ENCODE measurements around the gene PIEZO1.

Gene PIEZO1

DNA sequence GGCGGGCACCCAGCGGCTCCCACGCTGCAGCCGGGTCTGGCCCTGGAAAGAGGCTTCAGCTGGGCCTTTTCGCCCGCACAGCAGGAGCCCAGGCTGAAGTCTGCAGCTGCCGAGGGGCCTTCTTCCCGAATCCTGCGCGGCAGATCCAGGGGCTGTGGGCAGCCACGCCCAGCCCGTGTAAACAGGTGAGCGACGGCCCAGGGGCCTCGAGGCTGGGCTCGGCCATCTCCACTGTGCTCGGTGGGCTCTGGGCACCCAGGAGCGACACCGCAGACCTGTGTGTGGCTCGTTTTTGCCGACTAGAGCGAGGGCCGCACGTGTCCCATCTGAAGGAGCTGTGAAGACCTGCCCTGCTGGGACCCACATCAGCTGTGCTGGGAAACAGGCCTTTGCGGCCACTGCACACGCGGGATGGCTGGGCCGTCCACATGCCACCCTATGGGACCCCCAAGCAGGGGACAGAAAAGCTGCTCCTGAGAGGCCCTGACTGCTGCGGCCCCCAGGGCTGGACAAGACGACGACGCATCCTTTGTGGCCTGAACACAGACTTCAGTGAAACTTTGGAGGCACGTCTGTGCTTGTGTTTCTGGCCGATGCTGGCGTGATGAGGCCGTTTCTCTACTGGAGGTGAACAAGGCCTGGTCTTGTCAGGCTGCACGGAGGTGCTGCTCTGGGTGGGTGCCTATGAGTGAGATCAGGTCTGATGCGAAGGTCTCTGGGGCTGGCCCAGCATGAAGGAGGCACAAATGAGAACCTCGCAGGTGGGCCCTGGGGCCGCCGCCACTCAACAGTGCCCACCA, 31.9 kb upstream of the PIEZO1 start:
- no peak for DNase-seq

DNA sequence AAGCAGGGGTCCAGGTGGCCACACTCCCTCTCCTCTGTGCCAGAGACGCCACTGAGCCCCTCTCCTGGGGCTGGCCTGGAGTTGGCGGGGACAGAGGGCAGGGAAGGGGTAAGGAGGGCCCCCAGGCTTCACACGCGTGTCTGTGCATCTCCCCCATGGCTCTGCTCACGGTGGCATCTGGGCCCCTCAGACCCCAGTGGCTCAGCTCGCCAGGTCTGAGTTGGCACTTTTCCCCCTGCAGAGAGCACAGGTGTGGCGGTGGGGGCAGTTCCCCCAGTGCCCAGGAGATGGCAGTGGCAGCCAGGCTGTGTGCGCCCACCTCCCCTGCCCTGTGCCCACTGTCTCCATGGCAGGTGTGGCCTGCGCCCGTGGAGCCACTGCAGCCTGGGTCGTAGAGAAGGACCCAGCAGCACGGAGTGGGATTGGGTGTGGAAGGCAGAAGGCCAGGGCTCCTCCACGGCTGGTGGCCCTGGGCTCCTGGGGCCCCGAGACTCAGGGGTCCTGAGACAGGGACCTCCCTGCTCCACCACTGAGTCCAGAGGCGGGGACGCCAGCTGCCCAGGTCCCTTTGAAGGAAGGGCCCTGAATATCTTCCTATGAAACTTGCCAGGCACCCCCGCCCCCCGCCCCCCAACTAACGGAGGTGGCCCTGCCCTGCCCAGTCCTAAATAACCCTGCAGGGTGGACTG, 31.0 kb upstream of the PIEZO1 start:
- no peak for DNase-seq

DNA sequence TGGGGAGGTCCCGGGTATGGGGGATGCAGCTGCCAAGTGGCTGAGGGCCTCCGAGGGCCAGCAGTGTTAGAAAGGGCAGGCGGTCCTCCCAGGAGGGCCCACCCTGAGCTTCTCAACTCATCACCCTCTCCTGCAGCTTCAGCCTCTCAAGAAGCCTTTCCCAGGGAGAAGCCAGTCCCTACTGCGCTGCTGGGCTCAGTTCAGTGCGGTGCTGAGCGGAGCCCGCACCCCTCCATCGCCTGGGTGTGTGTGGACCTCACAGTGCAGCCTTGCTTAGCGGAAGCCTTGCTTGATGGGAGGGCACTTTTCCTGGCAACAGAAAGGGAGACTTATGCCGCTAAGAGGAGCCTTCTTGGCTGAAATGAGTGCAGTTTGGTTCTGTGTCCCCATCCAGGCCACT, 30.2 kb upstream of the PIEZO1 start:
- DNase-seq: no peak

- no peak for DNase-seq
Observed at GRCh38 chr16:88814144-88814502, 29.1 kb upstream of the PIEZO1 start.

GRCh38 chr16:88813269-88814143, 28.5 kb upstream of the PIEZO1 start:
- no peak for DNase-seq

DNA sequence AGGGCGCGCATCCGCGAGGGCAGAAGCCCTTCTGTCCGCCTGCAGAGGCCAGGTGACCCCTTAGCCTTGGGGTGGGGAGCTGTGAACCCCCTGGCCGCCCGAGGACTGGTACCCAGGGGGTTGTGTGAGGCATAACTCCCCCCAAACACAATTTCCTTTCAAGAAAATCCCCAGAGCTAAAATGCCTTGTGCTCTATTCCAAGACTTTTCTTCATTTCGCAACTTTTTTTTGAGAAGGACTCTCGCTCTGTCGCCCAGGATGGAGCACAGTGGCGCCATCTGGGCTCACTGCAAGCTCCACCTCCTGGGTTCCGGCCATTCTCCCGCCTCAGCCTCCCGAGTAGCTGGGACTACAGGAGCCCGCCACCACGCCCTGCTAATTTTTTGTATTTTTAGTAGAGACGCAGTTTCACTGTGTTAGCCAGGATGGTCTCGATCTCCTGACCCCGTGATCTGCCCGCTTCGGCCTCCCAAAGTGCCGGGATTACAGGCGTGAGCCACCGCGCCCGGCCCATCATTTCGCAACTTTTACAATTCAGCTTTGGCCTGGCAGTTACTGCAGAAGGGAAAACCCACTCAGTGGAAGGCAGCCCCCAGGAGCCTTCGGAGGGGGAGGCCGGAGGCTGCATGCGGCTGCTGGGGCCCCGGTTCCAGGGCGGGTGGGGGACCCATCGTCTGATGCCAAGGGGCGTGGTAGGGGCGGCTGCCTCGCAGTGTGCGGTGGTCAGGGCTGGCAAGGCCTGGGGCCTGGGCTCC, 27.7 kb upstream of the PIEZO1 start:
- DNase-seq: no peak

DNA sequence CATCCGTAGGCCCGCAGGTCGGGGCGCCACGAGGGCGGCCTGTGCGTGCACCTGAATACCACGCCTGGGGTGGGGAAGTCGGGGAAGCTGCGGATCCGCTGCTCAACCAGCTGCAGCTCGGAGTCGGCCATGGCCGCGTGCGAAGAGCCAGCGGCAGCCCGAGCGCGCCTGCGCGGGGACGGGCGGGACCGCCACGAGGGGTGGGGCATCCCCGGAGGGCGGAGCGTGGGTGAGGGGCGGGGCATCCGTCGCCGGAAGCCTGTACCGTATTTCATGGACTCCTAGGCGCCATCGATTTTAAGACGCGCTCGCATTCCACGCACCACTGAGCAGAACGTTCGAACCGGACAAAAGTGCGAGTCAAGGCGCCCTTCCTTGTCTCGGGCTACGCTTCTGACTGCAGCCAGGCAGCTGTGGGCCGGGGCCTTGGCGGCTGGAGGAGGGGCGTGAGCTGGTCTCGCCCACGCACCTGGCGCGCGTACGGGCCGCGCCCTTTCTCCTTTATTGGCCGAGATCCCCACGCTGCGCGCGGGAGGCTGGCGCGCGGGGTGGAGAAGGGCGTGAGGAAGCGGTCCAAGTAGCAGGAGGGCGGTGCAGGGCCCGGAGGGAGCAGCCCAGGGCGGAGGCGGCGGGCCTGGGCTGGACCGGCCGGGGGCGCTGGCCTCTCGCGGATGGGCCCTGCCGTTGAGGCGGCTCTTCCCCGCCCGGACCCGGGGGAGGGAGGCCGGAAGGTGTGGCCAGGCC, 26.9 kb upstream of the PIEZO1 start, which contains the start of gene APRT:
Gene APRT, minus strand, starts transcription at position 160 of the 744 bp plus-strand sequence. Its CDS starts 29 bp downstream, at position 131.
- peak; percentile 85 for DNase-seq

DNA sequence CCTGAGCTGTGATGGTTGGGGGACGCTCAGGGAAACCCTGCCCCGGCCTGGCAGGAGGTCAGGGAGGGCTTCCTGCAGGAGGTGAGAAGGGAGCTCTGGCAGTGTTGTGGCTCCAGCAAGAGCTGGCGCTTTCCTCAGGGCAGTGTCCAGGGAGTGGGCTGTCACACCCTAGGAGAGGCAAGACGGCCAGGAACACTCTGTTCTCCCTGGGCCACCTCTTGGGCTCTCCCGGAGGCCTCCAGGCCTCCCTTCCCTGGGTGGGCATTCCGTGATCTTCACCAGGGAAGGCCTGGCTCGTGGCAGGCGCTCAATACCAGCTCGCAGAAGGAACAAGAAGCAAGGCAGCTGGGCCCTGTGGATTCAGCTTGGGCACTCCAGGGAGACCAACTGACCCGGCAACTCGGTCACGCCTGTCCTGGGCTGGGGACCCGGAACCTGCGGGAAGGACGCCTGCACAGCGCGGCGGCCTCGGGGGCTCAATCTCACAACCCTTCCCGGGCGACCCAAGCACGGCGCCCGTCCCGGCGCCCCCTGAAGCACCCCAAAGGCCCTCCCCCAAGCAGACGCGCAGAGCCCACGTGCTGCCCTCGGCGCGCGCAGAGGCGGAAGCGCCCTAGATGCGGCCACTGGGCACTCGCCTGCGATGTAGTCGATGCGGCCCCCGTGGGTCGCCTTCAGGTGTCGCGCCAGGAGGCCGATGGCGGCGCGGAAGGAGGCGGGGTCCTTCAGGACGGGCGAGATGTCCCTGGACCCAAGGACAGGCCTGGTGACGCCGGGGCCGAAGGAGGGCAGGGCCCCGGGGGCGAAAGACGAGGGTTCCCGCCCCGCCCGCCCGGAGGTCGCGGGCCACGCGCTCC, 26.1 kb upstream of the PIEZO1 start:
- peak; percentile 62 for DNase-seq

DNA sequence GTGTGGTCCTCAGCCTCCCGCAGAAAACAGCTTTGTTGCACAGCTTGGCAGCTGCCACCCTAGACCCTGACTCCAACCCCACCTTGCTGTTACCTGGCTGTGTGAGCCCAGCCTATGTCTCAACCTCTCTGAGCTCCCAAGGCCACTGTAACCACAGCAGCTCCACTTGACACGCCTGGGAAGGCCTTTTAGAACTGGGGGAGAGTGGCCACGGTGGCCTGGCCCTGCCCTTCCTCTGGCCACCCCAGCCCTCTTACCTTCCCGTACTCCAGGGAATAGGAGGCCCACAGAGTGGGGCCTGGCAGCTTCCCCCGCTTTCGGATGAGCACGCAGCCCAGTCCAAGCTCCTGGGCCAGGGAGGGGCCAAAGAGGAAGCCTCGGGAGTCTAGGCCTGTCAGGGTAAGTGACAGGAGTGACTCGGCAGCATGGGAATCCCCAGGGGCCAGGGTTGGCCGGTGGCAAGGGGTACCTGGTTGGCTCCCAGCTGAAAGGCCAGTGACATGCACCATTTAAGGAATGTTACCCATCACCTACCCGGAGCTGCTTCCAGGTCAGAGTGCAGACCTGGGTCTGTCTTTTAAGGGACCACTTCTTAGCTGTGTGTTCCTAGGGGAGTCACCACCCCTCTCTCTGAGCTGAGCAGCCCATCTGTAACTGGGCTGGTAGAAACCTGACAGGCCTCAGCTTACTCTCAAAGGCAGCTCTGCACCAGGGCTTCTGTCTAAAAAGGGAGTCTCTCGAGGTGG, 25.3 kb upstream of the PIEZO1 start:
- no peak for DNase-seq

GRCh38 chr16:88809676-88810165, 24.7 kb upstream of the PIEZO1 start:
- no peak for DNase-seq

- DNase-seq: no peak
Observed at GRCh38 chr16:88809068-88809675, 24.2 kb upstream of the PIEZO1 start.

GRCh38 chr16:88807626-88808453, 22.8 kb upstream of the PIEZO1 start:
- no peak for DNase-seq

DNA sequence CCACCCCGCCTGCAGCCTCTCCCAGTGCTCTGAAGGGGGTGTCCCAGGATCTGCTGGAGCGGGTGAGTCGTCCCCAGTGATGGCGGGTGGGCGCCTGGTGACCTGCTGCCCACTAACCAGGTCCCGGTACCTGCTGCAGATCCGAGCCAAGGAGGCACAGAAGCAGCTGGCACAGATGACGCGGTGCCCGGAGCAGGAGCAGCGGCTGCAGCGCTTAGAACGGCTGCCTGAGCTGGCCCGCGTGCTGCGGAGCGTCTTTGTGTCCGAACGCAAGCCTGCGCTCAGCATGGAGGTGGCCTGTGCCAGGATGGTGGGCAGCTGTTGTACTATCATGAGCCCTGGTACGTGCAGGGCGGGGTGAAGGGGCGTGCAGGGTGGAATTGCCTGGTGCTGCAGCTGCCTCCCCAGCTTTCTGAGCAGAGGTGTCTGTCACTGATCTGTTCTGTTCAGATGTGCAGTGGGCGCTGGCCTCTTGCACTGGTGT, 22.2 kb upstream of the PIEZO1 start:
- no peak for DNase-seq

DNA sequence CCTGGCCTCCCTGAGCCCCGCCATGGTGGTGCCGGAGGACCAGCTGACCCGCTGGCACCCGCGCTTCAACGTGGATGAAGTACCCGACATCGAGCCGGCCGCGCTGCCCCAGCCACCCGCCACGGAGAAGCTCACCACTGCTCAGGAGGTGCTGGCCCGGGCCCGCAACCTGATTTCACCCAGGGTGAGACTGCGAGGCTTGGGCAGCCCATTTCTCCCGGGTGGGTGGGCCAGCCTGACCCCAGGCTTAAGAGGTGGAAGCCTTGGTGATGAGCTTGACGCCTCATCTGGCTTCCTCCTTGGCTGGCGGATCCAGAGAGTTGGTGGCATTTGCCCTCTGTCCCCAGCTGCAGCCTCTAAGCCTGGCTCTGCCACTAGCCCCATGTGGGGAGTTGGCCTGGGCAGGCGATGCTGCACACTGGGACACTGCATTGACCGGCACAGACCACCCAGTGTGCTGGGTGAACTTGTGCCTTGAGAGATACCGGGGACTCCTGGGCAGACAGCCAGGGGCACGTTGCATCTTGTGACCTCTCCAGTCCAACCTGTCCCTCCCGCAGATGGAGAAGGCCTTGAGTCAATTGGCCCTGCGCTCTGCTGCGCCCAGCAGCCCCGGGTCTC, 21.6 kb upstream of the PIEZO1 start:
- no peak for DNase-seq

DNA sequence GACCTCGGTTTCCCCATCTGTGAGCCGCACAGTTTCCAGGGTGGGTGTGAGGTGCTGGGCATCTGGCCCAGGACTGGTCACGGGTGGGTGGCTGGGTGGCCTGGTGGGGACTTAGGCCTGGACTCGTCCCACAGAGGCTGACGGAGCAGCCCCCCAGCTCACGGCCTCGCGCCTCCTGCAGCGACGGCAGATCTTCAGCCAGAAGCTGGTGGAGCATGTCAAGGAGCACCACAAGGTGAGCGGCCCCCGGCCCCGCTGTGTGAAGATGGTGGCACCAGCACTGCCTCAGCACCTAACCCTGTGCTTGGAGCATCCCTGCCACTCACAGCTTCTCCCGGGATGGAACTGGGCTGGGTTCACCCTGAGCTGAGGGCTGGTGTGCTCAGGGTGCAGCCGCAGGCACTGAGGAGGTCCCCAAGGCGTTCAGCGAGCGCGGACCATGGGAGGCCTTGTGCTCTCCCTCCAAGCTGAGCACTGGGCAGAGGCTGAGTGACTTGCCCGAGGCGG, 20.9 kb upstream of the PIEZO1 start:
- DNase-seq: no peak

- DNase-seq: no peak
Observed at GRCh38 chr16:88805340-88805715, 20.3 kb upstream of the PIEZO1 start.

GRCh38 chr16:88804552-88805339, 19.7 kb upstream of the PIEZO1 start:
- no peak for DNase-seq

Data from T1000 (cell line).